ENCODE data around the gene FGA. TPM values are rescaled to one million over a fixed set of nuclear protein-coding genes. Genes with fewer than 3 reads are reported as not detected.
"Not testable (repeated sequence)": the region's sequence is repeated elsewhere in the genome, so short reads cannot be mapped to it uniquely, and the experiment has no call there.

FGA gene
- total and polyA plus RNA-seq, 9 donors: 0.25 to 8.4 (median 2.4) TPM; not detected in 4

GRCh38 chr4:154603033-154603943 is 12.7 kb upstream of the FGA start:
- DNase-seq: no peak
- H3K9me3 ChIP-seq: no peaks in the 10 kb centered on the region
- H3K27ac ChIP-seq: no peak overlapping the region
- TF ChIP-seq EP300 (IDR thresholded peaks at IDR 0.05) (no peak), CTCF (IDR thresholded peaks at IDR 0.05) (no peak), POLR2A (IDR thresholded peaks at IDR 0.05) (no peak)
- H3K27me3 ChIP-seq: no peaks in the 10 kb centered on the region
- no peaks in the 10 kb centered on the region for H3K4me1 ChIP-seq (ENCODE audit: insufficient read depth)
- H3K4me3 ChIP-seq: no peak overlapping the region
- intact Hi-C loops (cut with DNase I): no loop called here
- H3K36me3 ChIP-seq: no peaks in the 10 kb centered on the region
- 86 to 88% (median 87%) methylated on average over 6 of the region's 6 CpGs for WGBS, 3 donors

GRCh38 chr4:154602404-154603020 is 12.0 kb upstream of the FGA start:
- TF ChIP-seq CTCF (IDR thresholded peaks at IDR 0.05) (no peak), POLR2A (IDR thresholded peaks at IDR 0.05) (no peak), EP300 (IDR thresholded peaks at IDR 0.05) (no peak)
- Histone ChIP-seq H3K27me3 (no peaks in the 10 kb centered on the region), H3K27ac (no peak overlapping the region), H3K4me3 (no peak overlapping the region), H3K9me3 (no peaks in the 10 kb centered on the region), H3K4me1 (ENCODE audit: insufficient read depth) (no peaks in the 10 kb centered on the region), H3K36me3 (no peaks in the 10 kb centered on the region)
- no peak for DNase-seq
- intact Hi-C loops (cut with DNase I): no loop called here
- WGBS, 3 donors: 81 to 82% (median 81%) methylated on average over 1 of the region's 1 CpG

GRCh38 chr4:154597798-154598774 is 7.5 kb upstream of the FGA start:
- Histone ChIP-seq H3K4me3 (no peak overlapping the region), H3K9me3 (no peaks in the 10 kb centered on the region), H3K36me3 (no peaks in the 10 kb centered on the region), H3K27ac (no peak overlapping the region), H3K4me1 (ENCODE audit: insufficient read depth) (no peaks in the 10 kb centered on the region), H3K27me3 (no peaks in the 10 kb centered on the region)
- 54 to 70% (median 67%) methylated on average over 7 of the region's 7 CpGs for WGBS, 3 donors
- no peak for DNase-seq
- no peak for TF ChIP-seq CTCF (IDR thresholded peaks at IDR 0.05)
- no peak for TF ChIP-seq POLR2A (IDR thresholded peaks at IDR 0.05)
- no peak for TF ChIP-seq EP300 (IDR thresholded peaks at IDR 0.05)
- intact Hi-C loops (cut with DNase I): no loop called here

DNA sequence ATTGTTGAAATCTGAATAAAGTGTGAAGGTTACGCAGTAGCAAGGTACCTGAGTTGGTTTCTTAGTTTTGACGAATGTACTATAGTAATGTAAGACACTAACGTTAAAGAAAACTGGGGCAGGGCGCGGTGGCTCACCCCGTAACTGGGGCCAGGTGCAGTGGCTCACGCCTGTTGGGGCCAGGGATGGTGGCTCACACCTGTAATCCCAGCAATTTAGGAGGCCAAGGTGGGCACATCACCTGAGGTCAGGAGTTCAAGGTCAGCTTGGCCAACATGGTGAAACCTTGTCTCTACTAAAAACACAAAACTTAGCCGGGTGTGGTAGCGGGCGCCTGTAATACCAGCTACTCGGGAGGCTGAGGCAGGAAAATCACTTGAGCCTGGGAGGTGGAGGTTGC is 6.7 kb upstream of the FGA start:
- H3K4me1 ChIP-seq (ENCODE audit: insufficient read depth); DNase-seq; H3K27ac ChIP-seq; intact Hi-C loops (cut with DNase I); H3K4me3 ChIP-seq; H3K9me3 ChIP-seq; H3K36me3 ChIP-seq; H3K27me3 ChIP-seq: not testable (repeated sequence)
- WGBS, 3 donors: 93 to 96% (median 93%) methylated on average over 11 of the region's 11 CpGs

Measured in ovary (tissue), 9 donors.